ENCODE results near the gene ZNF358.

Gene ZNF358

DNA sequence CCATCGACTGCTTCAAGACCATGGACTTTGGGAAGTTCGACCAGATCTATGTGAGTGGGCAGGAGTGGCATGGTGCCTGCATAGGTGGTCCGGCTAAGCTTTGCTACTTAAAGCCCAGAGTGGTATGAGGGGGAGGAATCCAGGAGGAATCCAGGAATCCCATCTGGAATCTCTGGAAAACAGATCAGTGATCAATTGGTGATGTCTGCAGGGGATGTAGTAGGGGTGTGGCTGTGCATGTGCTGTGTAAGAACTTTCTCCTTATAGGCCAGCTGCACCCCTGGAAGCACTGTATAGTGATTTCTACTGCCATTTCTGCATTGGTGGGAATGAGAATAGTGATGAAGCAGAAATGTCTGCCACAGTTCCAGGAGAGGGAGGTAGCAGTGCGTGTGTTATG is 43.2 kb downstream of the ZNF358 start:
- no peak for DNase-seq (ENCODE audit: low spot score)

DNA sequence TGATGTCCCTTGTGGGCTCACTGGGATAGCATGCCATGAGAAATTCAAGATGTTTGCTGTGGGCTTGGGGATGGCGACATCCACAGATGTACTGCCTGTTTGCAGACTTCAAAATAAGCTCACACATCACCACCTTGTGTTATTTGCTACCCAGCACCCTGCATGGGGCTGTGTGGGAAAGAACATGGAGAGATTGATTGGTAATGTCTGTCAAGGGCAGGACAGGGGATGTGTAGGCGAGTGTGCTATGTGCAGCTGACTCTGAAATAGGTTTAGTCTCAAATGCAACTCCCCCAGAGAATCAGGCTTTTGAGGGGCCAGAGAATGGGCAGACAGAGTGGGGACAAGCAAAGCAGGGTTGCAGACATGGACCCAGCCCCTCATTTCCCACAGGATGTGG is 44.4 kb downstream of the ZNF358 start:
- no peak for DNase-seq (ENCODE audit: low spot score)

DNA sequence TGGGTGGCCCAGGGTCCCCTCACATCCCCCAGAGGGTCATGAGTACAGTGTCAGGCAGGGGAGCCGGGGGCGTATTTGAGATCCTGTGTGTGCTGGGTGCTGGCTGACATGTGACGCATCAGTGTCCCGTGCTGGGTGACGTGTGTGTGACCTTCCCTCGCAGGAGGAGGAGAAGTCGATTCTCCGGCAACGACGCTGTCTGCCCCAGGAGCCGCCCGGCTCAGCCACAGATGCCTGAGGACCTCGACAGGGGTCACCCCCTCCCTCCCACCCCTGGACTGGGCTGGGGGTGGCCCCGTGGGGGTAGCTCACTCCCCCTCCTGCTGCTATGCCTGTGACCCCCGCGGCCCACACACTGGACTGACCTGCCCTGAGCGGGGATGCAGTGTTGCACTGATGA is 45.4 kb downstream of the ZNF358 start:
- no peak for DNase-seq (ENCODE audit: low spot score)

DNA sequence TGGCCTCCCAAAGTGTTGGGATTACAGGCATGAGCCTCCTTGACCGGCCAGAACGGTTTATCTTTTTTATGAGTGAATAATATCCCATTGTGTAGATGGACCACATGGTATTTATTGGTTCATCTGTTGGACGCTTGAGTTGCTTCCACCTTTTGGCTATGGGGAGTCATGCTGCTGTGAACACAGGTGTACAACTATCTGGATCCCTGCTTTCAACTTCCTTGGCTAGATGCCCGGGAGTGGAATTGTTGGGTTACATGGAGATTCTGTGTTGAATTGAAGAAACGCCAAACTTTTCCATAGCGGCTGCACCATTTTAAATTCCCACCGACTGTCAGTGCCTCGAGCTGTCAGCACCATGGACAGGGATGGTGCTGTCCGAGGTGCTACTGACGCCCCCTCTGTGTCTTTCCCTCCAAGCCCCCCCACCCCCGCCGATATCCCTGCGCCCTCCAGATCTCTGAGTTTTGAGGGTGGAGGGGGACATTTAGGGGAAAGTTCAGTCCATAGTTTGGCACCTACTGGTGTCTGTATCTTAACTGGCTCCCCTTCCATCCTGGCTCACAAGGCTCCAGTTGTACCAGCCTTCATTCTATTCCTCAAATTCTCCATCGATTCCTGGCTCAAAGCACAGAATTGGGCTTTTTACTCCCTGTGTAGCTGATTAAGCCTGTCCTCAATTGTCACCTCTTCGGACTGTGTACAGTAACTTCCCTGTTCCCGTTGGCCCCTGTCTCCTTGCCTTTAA is 46.9 kb downstream of the ZNF358 start:
- no peak for DNase-seq (ENCODE audit: low spot score)

- no peak for DNase-seq (ENCODE audit: low spot score)
Observed at GRCh38 chr19:7564866-7565265, 49.0 kb downstream of the ZNF358 start.

GRCh38 chr19:7565332-7565731 is 49.4 kb downstream of the ZNF358 start:
- no peak for DNase-seq (ENCODE audit: low spot score)
